WTC11 (cell line): ENCODE measurements around the gene ARID3B. TPM values are rescaled to one million over a fixed set of nuclear protein-coding genes. Genes with fewer than 3 reads are reported as not detected.

Experiments used
- ATAC-seq: fragments of 200-7000 bp; cut with Tn5 transposase; 2 replicates; pipeline ENCODE4 v1.10.0; 2021; ENCODE audit warnings: mild to moderate bottlenecking, moderate library complexity
- CTCF ChIA-PET: fragments of 300-600 bp; sonication (Branson Sonifier 250); formaldehyde crosslinking; loops from one replicate; lab custom pipeline; 2021; ENCODE audit warnings: antibody characterized with exemption; lab: Charles Lee
- POLR2A ChIA-PET: fragments of 350-600 bp; sonication (Branson Sonifier 250); formaldehyde crosslinking; loops from one replicate; lab custom pipeline; 2021; ENCODE audit warnings: antibody characterized with exemption; lab: Charles Lee
- DNase-seq: peaks from one replicate; pipeline ENCODE4 v3.0.0; 2021; ENCODE audit warnings: low spot score
- H3K27ac Mint-ChIP-seq: 2 replicates; pipeline ENCODE4 v1.8.0; 2021; ENCODE audit warnings: mixed read lengths
- H3K27me3 Mint-ChIP-seq: 2 replicates; pipeline ENCODE4 v1.8.0; 2021; ENCODE audit warnings: low read depth, mild to moderate bottlenecking, moderate library complexity, mixed read lengths
- H3K36me3 Mint-ChIP-seq: 2 replicates; pipeline ENCODE4 v1.8.0; 2021; ENCODE audit warnings: mixed read lengths
- H3K4me1 Mint-ChIP-seq: 2 replicates; pipeline ENCODE4 v1.8.0; 2022; ENCODE audit warnings: mixed read lengths
- H3K4me3 Mint-ChIP-seq: 2 replicates; pipeline ENCODE4 v1.8.0; 2021; ENCODE audit warnings: mild to moderate bottlenecking, moderate library complexity, mixed read lengths
- H3K9me3 Mint-ChIP-seq: 2 replicates; pipeline ENCODE4 v1.8.0; 2021; ENCODE audit warnings: mixed read lengths
- CREB1 ChIP-seq: sonication (generic); formaldehyde crosslinking; IDR thresholded peaks from 2 replicates; pipeline ENCODE4 v1.8.0; 2023; ENCODE audit warnings: mild to moderate bottlenecking, missing genetic modification reagents
- GRHL2 ChIP-seq: fragments of 250-450 bp; sonication (Bioruptor Pico); IDR thresholded peaks from 2 replicates; pipeline ENCODE4 v1.8.0; 2022; ENCODE audit warnings: mild to moderate bottlenecking, moderate library complexity; ENCODE audit not compliant: insufficient replicate concordance, severe bottlenecking
- IRF2 ChIP-seq: sonication (generic); formaldehyde crosslinking; IDR thresholded peaks from 2 replicates; pipeline ENCODE4 v1.8.0; 2022; ENCODE audit warnings: low read depth, missing genetic modification reagents, borderline replicate concordance
- KAT7 ChIP-seq: sonication (generic); formaldehyde crosslinking; IDR thresholded peaks from 2 replicates; pipeline ENCODE4 v1.8.1; 2023; ENCODE audit warnings: missing genetic modification reagents, mild to moderate bottlenecking, borderline replicate concordance
- NFE2L1 ChIP-seq: sonication (generic); formaldehyde crosslinking; IDR thresholded peaks from 2 replicates; pipeline ENCODE4 v1.8.1; 2023; ENCODE audit warnings: missing genetic modification reagents
- NFYB ChIP-seq: sonication (generic); formaldehyde crosslinking; conservative IDR thresholded peaks from 2 replicates; pipeline ENCODE4 v1.8.0; 2022; ENCODE audit warnings: low read depth, missing genetic modification reagents
- OVOL2 ChIP-seq: fragments of 250-450 bp; sonication (Bioruptor Pico); IDR thresholded peaks from 2 replicates; pipeline ENCODE4 v1.9.0; 2021; ENCODE audit warnings: mild to moderate bottlenecking, borderline replicate concordance
- RELA ChIP-seq: sonication (generic); formaldehyde crosslinking; IDR thresholded peaks from 2 replicates; pipeline ENCODE4 v1.8.1; 2022; ENCODE audit warnings: missing genetic modification reagents, mild to moderate bottlenecking, borderline replicate concordance
- SMAD3 ChIP-seq: sonication (generic); formaldehyde crosslinking; IDR thresholded peaks from 2 replicates; pipeline ENCODE4 v1.8.0; 2022; ENCODE audit warnings: missing genetic modification reagents, mild to moderate bottlenecking, borderline replicate concordance
- SP1 ChIP-seq: sonication (generic); formaldehyde crosslinking; conservative IDR thresholded peaks from 2 replicates; pipeline ENCODE4 v1.8.1; 2022; ENCODE audit warnings: missing genetic modification reagents
- TEAD4 ChIP-seq: sonication (generic); formaldehyde crosslinking; IDR thresholded peaks from 2 replicates; pipeline ENCODE4 v1.8.0; 2022; ENCODE audit warnings: mild to moderate bottlenecking, missing genetic modification reagents
- total RNA-seq: library from RNA; stranded (reverse); gene quantifications from 3 replicates; pipeline ENCODE4 v1.2.3, GENCODE V29; 2021
- TF ChIP-seq, protein P1 (sequence below): sonication (generic); formaldehyde crosslinking; IDR thresholded peaks from 2 replicates; pipeline ENCODE4 v1.8.1; 2023; ENCODE audit warnings: mild to moderate bottlenecking, missing genetic modification reagents, borderline replicate concordance
- TF ChIP-seq, protein P2 (sequence below): sonication (generic); formaldehyde crosslinking; conservative IDR thresholded peaks from 2 replicates; pipeline ENCODE4 v1.8.1; 2023; ENCODE audit warnings: mild to moderate bottlenecking, low read depth, missing genetic modification reagents, moderate library complexity
- TF ChIP-seq, protein P3 (sequence below): sonication (generic); formaldehyde crosslinking; IDR thresholded peaks from 2 replicates; pipeline ENCODE4 v1.8.0; 2023; ENCODE audit warnings: missing genetic modification reagents, mild to moderate bottlenecking, borderline replicate concordance
- TF ChIP-seq, protein P4 (sequence below): sonication (generic); formaldehyde crosslinking; IDR thresholded peaks from 2 replicates; pipeline ENCODE4 v1.8.1; 2023; ENCODE audit warnings: mild to moderate bottlenecking, moderate library complexity, missing genetic modification reagents
- TF ChIP-seq, protein P5 (sequence below): sonication (generic); formaldehyde crosslinking; IDR thresholded peaks from 2 replicates; pipeline ENCODE4 v1.8.0; 2022; ENCODE audit warnings: mild to moderate bottlenecking, missing genetic modification reagents

Gene ARID3B
- total RNA-seq, 1 experiment from 2014 or later, result 133 TPM

DNA sequence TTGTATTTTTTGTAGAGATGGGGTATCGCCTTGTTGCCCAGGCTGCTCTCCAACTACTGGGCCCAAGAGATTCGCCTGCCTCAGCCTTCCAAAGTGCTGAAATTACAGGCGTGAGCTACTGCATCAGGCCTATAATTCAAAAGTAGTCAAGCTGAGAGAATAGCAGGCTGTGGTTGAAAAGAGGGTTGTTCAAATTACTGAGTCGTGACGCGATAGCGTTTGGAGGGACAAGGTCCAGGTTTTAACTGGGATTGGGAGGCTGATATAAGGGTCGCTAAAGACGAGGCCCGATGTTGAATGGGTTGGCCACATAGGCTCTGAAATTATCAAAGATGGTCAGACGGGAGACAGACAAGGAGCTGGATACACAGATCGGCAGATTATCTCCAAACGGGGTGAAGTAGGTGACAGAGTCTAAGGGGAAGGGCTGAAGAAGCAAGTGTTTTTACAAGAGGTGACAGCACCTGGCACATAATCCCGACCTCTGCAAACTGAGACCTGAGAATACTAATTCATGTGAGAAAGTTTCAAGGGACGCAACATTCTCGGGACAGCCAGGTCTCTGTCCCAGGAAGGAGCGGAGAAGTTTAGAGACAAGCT, 759 bp upstream of the ARID3B start (continued):
- TF ChIP-seq, protein P1, sequence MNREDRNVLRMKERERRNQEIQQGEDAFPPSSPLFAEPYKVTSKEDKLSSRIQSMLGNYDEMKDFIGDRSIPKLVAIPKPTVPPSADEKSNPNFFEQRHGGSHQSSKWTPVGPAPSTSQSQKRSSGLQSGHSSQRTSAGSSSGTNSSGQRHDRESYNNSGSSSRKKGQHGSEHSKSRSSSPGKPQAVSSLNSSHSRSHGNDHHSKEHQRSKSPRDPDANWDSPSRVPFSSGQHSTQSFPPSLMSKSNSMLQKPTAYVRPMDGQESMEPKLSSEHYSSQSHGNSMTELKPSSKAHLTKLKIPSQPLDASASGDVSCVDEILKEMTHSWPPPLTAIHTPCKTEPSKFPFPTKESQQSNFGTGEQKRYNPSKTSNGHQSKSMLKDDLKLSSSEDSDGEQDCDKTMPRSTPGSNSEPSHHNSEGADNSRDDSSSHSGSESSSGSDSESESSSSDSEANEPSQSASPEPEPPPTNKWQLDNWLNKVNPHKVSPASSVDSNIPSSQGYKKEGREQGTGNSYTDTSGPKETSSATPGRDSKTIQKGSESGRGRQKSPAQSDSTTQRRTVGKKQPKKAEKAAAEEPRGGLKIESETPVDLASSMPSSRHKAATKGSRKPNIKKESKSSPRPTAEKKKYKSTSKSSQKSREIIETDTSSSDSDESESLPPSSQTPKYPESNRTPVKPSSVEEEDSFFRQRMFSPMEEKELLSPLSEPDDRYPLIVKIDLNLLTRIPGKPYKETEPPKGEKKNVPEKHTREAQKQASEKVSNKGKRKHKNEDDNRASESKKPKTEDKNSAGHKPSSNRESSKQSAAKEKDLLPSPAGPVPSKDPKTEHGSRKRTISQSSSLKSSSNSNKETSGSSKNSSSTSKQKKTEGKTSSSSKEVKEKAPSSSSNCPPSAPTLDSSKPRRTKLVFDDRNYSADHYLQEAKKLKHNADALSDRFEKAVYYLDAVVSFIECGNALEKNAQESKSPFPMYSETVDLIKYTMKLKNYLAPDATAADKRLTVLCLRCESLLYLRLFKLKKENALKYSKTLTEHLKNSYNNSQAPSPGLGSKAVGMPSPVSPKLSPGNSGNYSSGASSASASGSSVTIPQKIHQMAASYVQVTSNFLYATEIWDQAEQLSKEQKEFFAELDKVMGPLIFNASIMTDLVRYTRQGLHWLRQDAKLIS (CRISPR knock-in tag), result no peak
- TF ChIP-seq OVOL2 (CRISPR knock-in tag) (no peak), TEAD4 (CRISPR knock-in tag) (no peak), CREB1 (CRISPR knock-in tag) (no peak), NFYB (CRISPR knock-in tag) (no peak), GRHL2 (no peak), IRF2 (CRISPR knock-in tag) (no peak), RELA (CRISPR knock-in tag) (no peak), SMAD3 (CRISPR knock-in tag) (no peak), KAT7 (0 out of 2 replicates have a peak, but pooled peaks have one; percentile 1)
- TF ChIP-seq, protein P2, sequence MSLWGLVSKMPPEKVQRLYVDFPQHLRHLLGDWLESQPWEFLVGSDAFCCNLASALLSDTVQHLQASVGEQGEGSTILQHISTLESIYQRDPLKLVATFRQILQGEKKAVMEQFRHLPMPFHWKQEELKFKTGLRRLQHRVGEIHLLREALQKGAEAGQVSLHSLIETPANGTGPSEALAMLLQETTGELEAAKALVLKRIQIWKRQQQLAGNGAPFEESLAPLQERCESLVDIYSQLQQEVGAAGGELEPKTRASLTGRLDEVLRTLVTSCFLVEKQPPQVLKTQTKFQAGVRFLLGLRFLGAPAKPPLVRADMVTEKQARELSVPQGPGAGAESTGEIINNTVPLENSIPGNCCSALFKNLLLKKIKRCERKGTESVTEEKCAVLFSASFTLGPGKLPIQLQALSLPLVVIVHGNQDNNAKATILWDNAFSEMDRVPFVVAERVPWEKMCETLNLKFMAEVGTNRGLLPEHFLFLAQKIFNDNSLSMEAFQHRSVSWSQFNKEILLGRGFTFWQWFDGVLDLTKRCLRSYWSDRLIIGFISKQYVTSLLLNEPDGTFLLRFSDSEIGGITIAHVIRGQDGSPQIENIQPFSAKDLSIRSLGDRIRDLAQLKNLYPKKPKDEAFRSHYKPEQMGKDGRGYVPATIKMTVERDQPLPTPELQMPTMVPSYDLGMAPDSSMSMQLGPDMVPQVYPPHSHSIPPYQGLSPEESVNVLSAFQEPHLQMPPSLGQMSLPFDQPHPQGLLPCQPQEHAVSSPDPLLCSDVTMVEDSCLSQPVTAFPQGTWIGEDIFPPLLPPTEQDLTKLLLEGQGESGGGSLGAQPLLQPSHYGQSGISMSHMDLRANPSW, result no peak
- TF ChIP-seq, protein P3, sequence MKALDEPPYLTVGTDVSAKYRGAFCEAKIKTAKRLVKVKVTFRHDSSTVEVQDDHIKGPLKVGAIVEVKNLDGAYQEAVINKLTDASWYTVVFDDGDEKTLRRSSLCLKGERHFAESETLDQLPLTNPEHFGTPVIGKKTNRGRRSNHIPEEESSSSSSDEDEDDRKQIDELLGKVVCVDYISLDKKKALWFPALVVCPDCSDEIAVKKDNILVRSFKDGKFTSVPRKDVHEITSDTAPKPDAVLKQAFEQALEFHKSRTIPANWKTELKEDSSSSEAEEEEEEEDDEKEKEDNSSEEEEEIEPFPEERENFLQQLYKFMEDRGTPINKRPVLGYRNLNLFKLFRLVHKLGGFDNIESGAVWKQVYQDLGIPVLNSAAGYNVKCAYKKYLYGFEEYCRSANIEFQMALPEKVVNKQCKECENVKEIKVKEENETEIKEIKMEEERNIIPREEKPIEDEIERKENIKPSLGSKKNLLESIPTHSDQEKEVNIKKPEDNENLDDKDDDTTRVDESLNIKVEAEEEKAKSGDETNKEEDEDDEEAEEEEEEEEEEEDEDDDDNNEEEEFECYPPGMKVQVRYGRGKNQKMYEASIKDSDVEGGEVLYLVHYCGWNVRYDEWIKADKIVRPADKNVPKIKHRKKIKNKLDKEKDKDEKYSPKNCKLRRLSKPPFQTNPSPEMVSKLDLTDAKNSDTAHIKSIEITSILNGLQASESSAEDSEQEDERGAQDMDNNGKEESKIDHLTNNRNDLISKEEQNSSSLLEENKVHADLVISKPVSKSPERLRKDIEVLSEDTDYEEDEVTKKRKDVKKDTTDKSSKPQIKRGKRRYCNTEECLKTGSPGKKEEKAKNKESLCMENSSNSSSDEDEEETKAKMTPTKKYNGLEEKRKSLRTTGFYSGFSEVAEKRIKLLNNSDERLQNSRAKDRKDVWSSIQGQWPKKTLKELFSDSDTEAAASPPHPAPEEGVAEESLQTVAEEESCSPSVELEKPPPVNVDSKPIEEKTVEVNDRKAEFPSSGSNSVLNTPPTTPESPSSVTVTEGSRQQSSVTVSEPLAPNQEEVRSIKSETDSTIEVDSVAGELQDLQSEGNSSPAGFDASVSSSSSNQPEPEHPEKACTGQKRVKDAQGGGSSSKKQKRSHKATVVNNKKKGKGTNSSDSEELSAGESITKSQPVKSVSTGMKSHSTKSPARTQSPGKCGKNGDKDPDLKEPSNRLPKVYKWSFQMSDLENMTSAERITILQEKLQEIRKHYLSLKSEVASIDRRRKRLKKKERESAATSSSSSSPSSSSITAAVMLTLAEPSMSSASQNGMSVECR, result 0 out of 2 replicates have a peak, but pooled peaks have one; percentile 26

DNA sequence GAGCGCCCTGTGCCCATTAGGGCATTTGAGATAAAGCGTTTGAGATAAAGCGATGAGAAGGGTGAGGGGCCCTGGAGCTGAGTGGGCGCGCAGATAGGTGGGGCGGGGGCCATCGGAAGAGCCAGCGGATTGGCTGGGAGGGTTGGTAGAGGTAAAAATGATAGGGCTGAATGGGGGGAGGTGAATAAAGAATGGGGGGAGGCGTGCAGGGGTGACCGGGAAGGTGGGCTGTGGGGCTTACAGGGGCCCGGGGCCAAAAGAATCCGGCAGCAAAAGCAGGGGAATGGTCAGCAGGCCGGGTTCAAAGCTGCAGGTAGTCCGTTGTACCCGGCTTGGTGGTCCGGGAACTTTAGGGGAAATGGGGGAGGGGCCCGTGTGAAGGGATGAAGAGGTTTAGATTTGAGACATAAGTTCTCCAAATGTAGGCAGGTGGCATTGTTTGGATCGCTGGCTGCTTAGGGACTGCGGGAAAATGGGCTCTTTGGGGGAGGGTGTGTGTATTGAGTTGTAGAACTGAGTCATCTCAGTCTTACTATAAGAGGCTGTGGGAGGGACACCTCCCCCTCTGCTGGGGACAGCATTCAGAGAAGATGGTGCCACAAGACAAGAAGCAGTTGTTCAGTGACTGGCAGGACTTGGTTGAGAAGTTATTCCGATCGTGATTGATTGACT, 610 bp downstream of the ARID3B start:
- Mint-ChIP-seq H3K4me1 (peaks cover 52% of the 10 kb centered on the region), H3K9me3 (no peaks in the 10 kb centered on the region), H3K27me3 (no peaks in the 10 kb centered on the region; the same call in 1 of the 2 replicates), H3K36me3 (peaks cover 34% of the 10 kb centered on the region), H3K4me3 (peak overlapping the region; percentile 98), H3K27ac (peak overlapping the region; percentile 90)
- CTCF ChIA-PET, result interaction anchor here (0.6 to 2.0 kb wide), 9 partner anchors 8 to 239 kb away, joined by 3 to 9 read pairs (median 5); no protein-coding TSS in a partner anchor
- DNase-seq, result no peak
- ATAC-seq, result peak; percentile 9
- TF ChIP-seq SP1 (0 out of 2 replicates have a peak, but pooled peaks have one; percentile 12), NFE2L1 (CRISPR knock-in tag) (0 out of 2 replicates have a peak, but pooled peaks have one; percentile 50)
- TF ChIP-seq, protein P4, sequence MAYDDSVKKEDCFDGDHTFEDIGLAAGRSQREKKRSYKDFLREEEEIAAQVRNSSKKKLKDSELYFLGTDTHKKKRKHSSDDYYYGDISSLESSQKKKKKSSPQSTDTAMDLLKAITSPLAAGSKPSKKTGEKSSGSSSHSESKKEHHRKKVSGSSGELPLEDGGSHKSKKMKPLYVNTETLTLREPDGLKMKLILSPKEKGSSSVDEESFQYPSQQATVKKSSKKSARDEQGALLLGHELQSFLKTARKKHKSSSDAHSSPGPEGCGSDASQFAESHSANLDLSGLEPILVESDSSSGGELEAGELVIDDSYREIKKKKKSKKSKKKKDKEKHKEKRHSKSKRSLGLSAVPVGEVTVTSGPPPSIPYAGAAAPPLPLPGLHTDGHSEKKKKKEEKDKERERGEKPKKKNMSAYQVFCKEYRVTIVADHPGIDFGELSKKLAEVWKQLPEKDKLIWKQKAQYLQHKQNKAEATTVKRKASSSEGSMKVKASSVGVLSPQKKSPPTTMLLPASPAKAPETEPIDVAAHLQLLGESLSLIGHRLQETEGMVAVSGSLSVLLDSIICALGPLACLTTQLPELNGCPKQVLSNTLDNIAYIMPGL (CRISPR knock-in tag), result 0 out of 2 replicates have a peak, but pooled peaks have one; percentile 27
- TF ChIP-seq, protein P5, sequence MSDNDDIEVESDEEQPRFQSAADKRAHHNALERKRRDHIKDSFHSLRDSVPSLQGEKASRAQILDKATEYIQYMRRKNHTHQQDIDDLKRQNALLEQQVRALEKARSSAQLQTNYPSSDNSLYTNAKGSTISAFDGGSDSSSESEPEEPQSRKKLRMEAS, result no peak
- POLR2A ChIA-PET, result interaction anchor here (0.6 to 1.7 kb wide), 7 partner anchors 11 to 912 kb away, joined by 3 to 9 read pairs (median 5); partner anchors contain the start of genes CLK3 and UBL7
